Measurements from ENCODE around the gene PDE1A.
"Not testable (repeated sequence)": the region's sequence is repeated elsewhere in the genome, so short reads cannot be mapped to it uniquely, and the experiment has no call there.

Gene PDE1A

DNA sequence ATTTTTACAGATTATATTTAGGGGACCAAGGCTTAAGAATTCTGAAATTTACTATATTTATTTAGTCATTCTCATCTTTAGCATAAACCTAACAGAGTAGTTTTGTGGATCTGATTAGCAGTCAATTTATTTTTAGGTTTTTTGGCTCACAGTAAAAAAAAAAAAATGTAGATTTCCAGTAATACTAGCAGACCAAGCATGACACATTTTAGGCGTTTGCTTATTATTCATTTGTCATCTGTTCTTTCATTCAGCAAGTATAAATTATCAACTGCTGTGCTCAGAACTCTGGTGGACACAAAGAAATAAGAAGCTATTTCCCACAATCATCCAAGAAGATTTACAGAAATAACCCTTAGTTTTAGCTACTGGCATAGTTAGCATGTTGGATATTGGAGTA lies 20.6 kb downstream of the PDE1A start:
- DNase-seq = no peak

DNA sequence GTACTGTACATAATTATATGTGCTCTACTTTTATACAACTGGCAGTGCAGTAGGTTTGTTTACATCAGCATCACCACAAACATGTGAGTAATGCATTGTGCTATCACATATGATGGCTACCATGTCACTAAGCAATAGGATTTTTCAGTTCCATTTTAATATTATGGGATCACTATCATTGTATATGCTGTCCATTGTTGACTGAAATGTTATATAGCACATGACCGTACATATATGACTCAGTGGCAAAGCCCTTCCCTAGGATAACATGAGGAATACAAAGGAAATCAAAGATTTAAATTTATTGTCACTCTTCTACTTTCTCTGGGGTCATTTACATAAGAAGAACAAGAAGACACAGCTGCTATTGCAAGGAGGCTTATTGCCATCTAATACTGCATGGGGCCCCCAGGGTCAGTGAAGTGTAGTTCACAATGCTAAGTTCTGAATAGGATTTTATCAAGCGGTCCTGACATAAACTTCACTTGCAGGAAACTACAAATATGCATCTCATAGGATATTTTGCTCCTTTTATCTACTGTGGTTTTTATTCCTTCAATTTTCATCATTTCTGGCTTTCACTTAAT lies 21.8 kb downstream of the PDE1A start:
- no peak for DNase-seq

DNA sequence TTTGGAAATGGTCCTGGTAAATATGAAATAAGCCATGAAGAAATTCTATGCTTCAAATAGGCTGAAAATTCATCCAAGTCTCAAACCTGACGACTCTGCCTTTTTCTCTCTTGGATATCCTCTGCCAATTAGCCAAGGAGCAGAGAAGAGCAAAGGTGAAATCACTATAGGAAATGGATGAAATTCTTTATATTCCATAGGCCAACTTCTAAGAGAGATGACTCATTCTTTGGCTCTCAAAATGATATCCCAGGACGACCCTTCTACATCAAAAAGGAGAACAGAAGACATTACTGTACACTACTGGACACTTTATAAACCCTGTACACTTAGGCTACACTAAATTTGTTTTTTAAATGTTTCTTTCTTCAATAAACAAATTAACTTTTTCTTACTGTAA lies 22.7 kb downstream of the PDE1A start:
- no peak for DNase-seq

DNA sequence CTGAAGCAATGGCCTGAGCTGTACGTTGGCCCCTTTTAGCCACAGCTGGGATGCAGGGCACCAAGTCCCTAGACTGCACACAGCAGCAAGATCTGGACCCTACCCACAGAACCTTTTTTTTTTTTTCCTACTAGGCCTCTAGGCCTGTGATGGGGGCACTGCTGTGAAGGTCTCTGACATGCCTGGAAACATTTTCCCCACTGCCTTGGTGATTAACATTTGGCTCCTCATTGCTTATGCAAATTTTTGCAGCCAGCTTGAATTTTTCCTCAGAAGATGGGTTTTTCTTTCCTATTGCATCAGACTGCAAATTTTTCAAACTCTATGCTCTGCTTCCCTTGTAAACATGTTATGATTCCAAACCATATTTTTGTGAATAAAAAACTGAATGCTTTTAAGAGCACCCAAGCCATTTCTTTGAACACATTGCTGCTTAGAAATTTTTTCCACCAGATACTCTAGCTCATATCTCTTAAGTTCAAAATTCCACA lies 33.5 kb downstream of the PDE1A start:
- DNase-seq = no peak

DNA sequence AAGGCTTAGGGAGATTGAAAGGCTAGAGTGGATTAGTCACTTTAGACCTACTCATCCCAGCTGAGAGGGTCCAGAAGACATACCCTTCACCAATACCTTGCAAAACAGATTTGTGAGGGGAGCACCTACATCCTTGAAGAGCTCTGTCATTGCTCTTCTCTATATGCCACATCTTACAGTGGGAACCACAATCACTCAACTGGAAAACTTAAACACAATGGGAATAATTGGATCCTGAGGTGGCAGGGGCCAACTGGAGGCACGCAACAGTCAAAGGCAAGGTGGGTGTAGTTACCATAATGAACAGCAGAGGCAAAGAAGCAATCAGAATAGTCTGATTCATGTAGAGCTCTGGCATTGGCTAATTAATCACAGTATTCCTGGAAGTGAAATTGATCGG lies 35.4 kb downstream of the PDE1A start:
- DNase-seq = no peak

DNA sequence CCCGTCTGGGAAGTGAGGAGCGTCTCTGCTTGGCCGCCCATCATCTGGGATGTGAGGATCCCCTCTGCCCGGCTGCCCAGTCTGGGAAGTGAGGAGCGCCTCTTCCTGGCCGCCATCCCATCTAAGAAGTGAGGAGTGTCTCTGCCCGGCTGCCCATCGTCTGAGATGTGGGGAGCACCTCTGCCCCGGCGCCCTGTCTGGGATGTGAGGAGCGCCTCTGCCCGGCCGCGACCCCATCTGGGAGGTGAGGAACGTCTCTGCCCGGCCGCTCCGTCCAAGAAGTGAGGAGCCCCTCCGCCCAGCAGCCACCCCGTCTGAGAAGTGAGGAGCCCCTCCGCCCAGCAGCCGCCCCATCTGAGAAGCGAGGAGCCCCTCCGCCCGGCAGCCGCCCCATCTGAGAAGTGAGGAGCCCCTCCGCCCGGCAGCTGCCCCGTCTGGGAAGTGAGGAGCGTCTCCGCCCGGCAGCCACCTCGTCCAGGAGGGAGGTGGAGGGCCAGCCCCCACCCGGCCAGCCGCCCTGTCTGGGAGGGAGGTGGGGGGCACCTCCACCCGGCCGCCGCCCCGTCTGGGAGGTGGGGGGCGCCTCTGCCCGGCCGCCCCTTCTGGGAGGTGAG lies 40.5 kb downstream of the PDE1A start:
- DNase-seq = not testable (repeated sequence)

DNA sequence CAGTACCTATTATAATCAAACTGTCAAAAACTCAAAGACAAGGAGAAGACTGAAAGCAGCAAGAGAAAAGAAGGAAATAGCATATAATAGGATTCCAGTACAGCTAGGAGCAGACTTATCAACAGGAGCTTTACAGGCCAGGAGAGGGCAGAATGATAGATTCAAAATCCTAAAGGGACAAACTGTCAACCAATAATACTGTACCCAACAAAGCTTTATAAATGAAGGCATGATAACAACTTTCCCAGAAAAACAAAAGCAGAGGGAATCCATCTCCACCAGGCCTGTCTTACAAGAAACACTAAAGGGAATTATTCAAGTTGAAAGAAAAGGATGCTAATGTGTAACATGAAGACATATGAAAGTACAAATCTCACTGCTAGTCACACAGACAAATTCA lies 42.0 kb downstream of the PDE1A start:
- DNase-seq = no peak

DNA sequence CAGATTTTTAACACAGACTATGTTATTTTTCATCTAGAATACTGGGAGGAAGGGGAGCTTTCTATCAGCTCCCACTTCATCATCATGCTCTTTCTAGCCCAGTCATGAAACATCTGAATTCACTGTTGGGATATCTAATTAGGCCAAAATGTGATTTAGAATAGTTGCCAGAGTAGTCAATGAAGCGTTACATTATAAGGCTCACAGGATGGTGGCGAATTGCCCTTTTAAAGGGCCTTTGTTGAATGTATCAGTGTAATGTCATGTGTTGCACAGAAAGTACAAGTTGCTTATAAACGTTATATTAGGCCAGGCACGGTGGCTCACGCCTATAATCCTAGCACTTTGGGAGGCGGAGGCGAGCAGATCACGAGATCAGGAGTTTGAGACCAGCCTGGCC lies 45.6 kb downstream of the PDE1A start:
- DNase-seq = no peak

DNA sequence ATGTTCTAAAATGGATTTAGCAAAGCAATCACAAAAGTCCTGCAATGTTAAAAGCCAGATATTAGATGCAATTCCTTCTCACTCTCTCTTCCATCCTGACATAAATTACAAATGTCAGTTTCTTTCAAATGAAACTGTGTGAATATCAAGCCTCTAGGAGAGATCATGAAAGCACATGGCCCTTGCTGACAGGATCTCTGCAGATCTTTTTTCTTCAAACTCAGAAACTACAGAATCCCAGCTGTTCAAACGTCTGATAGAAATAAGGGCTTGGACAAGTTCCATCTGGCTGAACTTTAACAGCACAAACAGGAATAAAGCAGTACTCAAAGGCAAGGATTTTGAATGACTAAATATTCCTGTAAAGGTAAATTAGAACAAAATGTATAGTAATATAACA lies 47.6 kb downstream of the PDE1A start:
- DNase-seq = no peak

DNA sequence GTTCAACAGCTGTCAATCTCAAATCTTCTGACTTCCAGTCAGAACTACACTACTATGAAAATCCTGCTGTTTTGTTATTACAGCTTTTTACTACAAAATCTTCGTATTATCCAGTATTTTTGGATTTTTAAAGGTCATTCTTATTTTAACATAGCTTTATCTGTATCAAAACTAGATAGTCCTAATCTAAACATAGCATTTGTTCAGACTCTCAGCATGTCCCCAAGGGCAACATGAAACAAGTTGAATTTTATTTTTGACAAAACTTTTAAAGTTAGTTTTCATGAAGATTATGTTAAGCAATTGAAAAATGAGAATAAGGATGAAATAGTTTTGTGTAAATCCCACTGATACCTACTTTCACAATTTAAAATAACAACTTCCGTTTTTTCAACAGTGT lies 48.1 kb downstream of the PDE1A start:
- no peak for DNase-seq

DNA sequence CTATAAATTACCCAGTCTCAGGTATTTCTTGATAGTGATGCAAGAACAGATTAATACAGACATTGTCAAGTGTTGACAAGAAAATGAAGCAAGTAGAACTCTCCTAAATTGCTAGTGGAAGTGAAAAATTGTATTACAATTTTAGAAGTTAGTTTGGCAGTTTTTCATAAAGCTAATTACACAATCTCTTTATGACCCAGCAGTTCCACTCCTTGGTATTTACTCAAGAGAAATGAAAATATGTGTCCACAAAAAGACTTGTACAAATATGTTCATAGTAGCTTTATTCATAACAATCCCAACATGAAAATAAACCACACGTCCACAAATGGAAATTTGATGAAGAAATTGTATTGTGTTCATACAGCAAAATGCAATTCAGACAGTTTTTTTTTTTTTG lies 49.4 kb downstream of the PDE1A start:
- DNase-seq = no peak

DNA sequence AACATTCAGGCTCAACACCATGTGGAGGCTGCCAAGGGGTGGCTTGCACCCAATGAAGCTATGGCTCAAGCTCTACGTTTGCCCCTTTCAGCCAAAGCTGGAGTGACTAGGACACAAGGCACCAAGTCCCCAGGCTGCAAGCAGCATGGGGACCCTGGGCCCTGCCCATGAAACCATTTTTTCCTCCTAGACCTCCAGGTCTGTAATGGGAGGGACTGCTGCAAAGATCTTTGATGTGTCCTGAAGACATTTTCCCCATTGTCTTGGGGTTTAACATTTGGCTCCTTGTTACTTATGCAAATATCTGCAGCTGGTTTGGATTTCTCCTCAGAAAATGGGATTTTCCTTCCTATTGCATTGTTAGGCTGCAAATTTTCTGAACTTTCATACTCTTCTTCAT lies 51.0 kb downstream of the PDE1A start:
- DNase-seq = no peak

DNA sequence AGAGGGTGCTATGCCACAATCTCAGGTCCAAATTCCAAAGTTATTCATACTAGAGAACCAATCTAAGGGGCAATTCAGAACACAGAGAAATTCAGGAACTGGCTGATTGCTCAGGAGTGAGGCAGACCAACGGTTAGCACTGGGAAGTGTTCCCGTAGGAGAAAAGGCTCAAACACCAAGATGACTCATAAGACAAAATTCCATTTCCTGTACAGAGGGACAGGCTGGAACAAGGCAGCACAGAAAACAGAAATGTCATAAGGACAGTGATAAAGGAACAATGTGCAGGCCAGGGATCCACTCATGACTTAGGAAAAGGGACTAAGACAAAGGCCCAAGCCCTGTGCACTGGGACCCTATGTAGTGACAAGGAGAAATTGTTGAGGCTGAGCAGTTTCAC lies 54.2 kb downstream of the PDE1A start:
- DNase-seq = no peak

DNA sequence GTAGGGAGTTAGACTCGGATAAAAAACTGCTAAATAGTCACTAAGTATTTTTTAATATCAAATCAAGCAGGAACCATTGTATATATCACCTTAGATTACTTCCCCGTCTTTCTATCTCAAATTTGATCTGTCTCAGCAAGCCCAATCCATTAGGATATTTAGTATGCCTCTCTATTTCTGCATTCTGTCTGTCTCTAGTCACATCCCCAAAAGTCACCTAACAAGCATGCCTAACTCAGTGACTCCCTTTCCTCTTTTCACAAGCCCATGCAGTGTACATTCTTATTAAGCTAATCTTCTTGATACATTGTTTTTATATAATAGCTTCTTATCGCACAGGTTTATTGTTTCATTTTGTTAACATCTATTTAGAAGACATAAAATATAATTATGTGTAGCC lies 57.8 kb downstream of the PDE1A start:
- no peak for DNase-seq

DNA sequence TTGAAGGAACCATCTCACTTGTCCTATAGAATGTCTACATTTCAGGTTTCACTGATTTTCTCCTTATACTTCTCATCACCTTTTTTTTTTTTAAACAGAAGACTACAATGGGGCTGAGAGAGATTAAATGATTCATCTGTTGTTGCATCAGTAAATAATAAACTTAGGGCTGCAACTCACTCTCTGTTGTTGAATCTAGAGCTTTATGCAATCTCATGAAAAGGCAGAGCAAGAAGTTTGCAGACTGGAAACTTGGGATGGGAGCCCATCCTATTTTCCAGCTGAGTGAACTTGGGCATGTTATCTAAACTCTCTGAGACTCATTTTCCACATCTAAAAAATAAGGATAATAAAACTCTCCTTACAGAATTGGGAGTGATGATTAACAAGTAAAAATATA lies 58.4 kb downstream of the PDE1A start:
- DNase-seq = no peak

DNA sequence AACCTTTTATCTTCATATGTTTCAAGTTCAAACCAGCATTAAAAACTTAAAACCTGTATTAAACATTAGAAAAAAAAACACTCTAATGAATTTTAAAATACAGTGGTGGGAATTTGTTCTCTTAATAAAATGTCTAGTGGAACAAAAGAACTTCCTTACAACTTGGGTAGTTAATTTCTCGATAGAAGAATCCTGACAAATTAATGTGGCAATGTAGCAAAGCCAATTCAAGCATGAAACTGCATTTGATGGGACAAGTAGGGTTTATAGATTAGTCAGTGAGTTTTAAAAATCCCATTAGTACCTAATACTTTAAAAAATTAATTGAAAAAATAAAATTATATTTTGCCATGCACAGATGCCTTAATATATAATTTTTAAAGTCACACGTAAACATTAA lies 59.4 kb downstream of the PDE1A start:
- no peak for DNase-seq

DNA sequence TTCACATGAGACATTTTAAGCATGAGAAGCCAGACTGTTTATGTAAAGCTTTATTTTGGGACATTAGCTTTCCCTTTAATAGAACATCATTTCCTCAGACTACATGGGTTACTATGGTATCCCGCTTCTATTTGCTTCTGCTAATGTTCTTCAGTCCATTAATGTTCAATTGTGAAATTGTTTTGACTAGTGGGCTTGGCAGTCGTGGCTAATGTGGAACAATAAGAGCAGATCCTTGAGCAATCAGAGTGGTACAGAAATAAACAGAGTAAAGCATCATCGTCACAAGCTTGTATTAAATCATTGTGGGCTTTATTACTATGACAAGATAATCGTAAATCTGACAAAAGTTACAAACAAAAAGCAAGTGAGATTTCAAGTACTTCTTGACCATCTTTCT lies 60.2 kb downstream of the PDE1A start:
- DNase-seq = no peak

DNA sequence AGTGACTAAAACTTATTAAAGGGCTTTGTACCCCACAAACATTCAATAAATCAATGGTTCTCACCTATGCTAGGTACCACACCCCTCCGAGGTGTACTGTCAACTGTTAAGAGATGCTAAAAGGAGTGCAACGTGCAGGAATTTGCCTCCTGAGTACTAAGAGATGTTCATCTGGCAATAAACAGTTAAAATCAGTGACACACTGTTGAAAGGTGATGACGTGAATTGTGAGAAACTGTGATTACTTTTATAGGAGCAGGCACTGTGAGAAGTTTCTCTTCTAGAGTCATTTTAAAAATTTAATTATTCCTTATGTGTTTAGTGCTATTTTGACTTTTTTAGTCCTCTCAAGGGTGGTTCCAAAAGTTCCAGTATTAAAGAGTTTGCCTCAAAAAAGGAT lies 61.0 kb downstream of the PDE1A start:
- DNase-seq = no peak

DNA sequence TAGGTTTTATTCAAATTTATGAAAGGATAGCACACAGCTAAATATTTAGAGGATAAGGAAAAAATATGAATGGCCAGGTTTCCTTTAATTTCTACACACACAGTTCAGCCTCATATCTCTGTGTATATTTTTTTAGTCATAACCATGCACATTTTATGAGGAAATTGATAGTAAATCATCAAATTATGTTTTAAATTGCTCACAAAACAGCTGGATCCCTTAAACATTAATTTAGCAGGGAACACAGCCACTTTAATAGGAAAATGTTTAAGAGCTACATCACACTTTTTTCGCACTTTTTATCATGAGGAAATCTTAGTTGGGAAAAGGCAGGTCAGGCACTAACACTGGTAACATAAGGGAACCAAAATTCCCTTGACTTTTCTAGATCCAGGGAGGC lies 65.4 kb downstream of the PDE1A start:
- DNase-seq = no peak

DNA sequence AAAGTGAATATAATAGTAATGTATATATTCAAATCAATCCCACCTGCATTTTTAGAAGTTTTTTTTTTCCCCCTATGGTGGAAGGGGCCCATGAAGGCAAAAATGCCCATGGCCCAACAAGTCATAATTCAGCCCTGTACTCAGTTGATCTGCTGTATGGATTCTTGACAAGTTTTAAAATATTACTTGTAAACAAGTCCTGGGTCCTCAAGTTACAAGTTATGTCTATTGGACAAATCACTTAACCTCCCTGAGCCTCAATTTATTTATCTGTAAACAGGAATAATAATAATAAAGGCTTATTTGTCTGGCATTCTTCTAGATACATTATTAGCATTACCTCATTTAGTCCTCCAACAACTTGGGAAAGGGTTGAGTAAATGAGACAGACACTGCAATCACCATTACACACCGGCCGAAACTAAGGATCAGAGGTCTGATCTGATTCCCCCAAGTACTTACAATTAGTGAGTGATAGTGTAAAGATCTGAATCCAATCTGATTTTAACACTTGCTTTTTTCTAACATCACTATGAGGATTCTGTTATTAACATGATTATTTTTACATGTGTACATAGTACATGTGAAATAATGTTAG lies 66.1 kb downstream of the PDE1A start:
- DNase-seq = no peak

DNA sequence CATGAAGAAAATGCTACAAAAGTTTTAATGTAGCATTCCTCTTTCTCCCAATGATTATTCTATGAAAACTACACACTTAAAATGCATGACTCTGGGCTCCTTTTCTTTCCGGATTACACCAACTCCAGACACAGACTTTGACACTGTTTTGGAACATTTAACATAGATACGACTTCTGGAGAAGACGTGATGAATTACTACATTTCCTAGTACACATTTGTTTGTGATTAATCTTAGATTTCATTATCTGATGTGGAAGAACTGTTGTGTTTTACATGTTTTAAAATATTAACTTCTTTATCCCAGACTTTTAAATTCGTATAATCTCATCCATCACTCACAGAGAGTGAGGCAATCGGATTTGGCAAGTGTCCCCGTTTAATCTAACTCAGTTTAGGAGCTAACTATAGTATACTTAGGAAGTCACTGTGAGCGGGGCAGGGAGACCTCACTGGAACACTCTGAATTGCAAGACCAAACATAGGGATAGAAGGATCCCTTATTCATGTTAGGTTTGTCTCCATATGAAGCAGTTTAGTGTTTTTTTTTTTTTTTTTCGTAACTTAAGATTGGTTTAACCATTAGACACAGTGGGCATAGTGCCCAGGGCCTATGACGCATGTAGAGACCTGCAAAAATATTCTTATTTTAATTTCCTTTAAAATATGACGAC lies 66.7 kb downstream of the PDE1A start:
- DNase-seq = no peak

DNA sequence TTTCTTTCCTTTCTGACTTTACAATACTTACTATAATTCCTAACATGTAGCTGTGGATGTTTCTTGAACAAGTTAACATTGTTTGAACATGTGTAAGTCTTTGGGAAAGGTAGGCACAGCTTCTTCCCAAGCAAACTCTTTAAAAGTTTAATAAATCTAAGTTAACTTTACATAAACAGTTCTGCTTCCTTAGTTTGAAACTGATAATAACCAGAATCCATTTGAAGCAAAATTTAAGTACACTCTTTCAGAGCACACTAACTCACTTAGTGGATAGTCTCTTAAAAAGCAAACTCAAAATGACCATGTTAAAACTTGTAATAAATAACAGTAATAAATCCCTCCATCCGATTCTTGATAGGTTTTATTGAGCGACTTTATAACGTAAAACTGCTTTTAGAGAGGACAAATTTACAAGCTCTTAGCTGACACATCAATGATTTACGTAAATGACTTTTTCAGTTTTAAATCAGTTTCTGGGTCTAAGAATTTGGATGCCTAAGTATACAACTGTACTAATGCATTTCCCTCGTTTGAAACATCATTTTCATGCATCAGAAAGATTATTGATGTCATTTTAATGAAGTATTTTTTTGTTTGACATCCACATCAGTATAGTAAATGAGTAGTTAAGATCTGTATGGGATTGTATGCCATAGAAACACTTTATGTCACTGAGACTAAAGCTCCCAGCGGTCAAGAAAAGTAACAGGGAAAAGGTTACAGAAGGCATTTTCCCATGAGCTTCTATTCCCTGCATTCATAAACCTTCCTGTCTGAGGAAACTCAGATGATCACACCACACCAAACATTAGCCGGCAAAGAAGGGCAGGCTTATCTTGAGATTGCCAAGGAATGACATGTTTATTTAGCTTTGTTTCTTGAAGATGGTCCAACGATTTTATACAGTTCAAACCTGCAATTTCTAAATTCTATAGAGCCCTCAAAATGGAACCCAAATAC lies 67.5 kb downstream of the PDE1A start:
- no peak for DNase-seq

DNA sequence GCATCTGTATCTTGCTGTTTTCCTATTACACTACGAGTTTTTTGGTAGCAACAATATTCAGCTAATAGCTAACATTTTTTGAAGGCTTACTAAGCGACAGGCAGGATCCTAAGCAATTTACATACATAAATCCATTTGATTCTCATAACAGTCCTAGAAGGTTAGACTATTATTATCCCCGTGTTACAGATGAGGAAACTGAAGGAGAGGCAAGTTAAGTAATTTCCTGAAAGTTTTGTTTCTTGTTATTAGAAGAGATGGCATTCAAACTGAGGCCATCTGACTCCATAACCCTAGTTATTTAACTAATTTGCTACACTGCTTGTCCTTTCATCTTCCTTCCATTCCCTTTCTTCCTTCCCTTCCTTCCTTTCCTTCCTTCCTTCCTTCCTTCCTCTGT lies 68.2 kb downstream of the PDE1A start:
- no peak for DNase-seq

Data from effector CD8-positive, alpha-beta T cell (primary cell).